B cell (primary cell): ENCODE data around the gene F2R. TPM values are rescaled to one million over a fixed set of nuclear protein-coding genes. Genes with fewer than 3 reads are reported as not detected.

Experiments
- ATAC-seq: fragments of 200-7000 bp; cut with Tn5 transposase; one replicate; pipeline ENCODE4 v1.10.0; 2021; ENCODE audit warnings: low read depth, mild to moderate bottlenecking, moderate number of reproducible peaks, moderate library complexity
- CTCF ChIA-PET: fragments of 350-600 bp; sonication (Branson Sonifier 250); formaldehyde crosslinking; loops from one replicate; lab custom pipeline; 2021; ENCODE audit warnings: antibody characterized with exemption, inconsistent platforms; lab: Charles Lee
- POLR2A ChIA-PET: fragments of 350-600 bp; sonication (Branson Sonifier 250); formaldehyde crosslinking; loops from one replicate; lab custom pipeline; 2021; ENCODE audit warnings: antibody characterized with exemption; lab: Charles Lee
- DNase-seq: peaks from one replicate; pipeline ENCODE4 v3.0.0; 2013
- H2AFZ ChIP-seq: 2 replicates; pipeline ENCODE4 v1.6.1; 2012; ENCODE audit warnings: mild to moderate bottlenecking, low read depth, low read length; ENCODE audit not compliant: insufficient read depth, poor library complexity, severe bottlenecking
- H3K27ac ChIP-seq, 2 donors: 1 replicate in 1 of 2; 2 replicates in 1 of 2; pipeline ENCODE4 v1.5.1; 2012 to 2013; ENCODE audit warnings: low read length in 2 of 2, mild to moderate bottlenecking in 2 of 2, moderate library complexity in 1 of 2
- H3K27me3 ChIP-seq, 4 experiments: fragments of 200-600 bp in 1 of 4; sonication (generic) in 1 of 4; replicated peaks in 1 of 4; 1 replicate in 2 of 4; 2 replicates in 2 of 4; pipeline versions ENCODE4 v1.6.1 to v1.7.0; 2013 to 2016; ENCODE audit warnings: low read length in 3 of 4, mild to moderate bottlenecking in 2 of 4, mixed read lengths in 1 of 4, moderate library complexity in 1 of 4; ENCODE audit not compliant: insufficient read depth in 4 of 4, control insufficient read depth in 3 of 4; ENCODE audit errors: control extremely low read depth in 1 of 4
- H3K36me3 ChIP-seq, 2 experiments: replicated peaks in 1 of 2; 1 replicate in 1 of 2; 2 replicates in 1 of 2; pipeline versions ENCODE4 v1.6.1 to v1.7.1; 2013; ENCODE audit warnings: low read length in 1 of 2; ENCODE audit not compliant: insufficient read depth in 2 of 2, control insufficient read depth in 1 of 2; ENCODE audit errors: control extremely low read depth in 1 of 2, extremely low read depth in 1 of 2
- H3K4me1 ChIP-seq, 2 donors: fragments of 200-600 bp in 1 of 2; sonication (generic) in 1 of 2; 1 replicate in 1 of 2; 2 replicates in 1 of 2; pipeline versions ENCODE4 v1.5.1 to v1.6.1; 2013 to 2017; ENCODE audit warnings: low read length in 2 of 2; ENCODE audit not compliant: control insufficient read depth in 2 of 2, insufficient read depth in 2 of 2
- H3K4me2 ChIP-seq: replicated peaks from 2 replicates; pipeline ENCODE3; 2012; ENCODE audit warnings: mild to moderate bottlenecking, low read depth, low read length; ENCODE audit not compliant: poor library complexity, severe bottlenecking
- H3K4me3 ChIP-seq, 5 experiments: fragments of 200-600 bp in 1 of 5; sonication (generic) in 1 of 5; 1 replicate in 3 of 5; 2 replicates in 2 of 5; pipeline versions ENCODE4 v1.5.1 to v1.7.0; 2011 to 2016; ENCODE audit warnings: low read length in 4 of 5, mild to moderate bottlenecking in 4 of 5, low read depth in 2 of 5, control low read depth in 1 of 5, moderate library complexity in 1 of 5; ENCODE audit not compliant: insufficient read depth in 1 of 5; ENCODE audit errors: control extremely low read depth in 1 of 5, extremely low read depth in 1 of 5
- H3K79me2 ChIP-seq: fragments of 200-600 bp; sonication (generic); one replicate; pipeline ENCODE4 v1.6.0; 2016; ENCODE audit warnings: low read length; ENCODE audit not compliant: control insufficient read depth, insufficient read depth
- H3K9ac ChIP-seq: fragments of 200-600 bp; sonication (generic); 2 replicates; pipeline ENCODE4 v1.6.1; 2017; ENCODE audit warnings: mild to moderate bottlenecking, low read length, moderate library complexity
- H3K9me3 ChIP-seq, 3 donors: one replicate each; pipeline versions ENCODE4 v1.6.1 to v1.7.1; 2013; ENCODE audit warnings: low read length in 2 of 3; ENCODE audit not compliant: control insufficient read depth in 2 of 3, insufficient read depth in 1 of 3; ENCODE audit errors: control extremely low read depth in 1 of 3
- H4K20me1 ChIP-seq: 2 replicates; pipeline ENCODE4 v1.6.0; 2012; ENCODE audit warnings: mild to moderate bottlenecking, low read length; ENCODE audit not compliant: insufficient read depth, control insufficient read depth, poor library complexity, severe bottlenecking
- H3K27ac Mint-ChIP-seq: one replicate; pipeline ENCODE4 v1.8.0; 2021; ENCODE audit warnings: mixed read lengths
- H3K27me3 Mint-ChIP-seq: one replicate; pipeline ENCODE4 v1.8.0; 2021; ENCODE audit warnings: mixed read lengths
- H3K4me1 Mint-ChIP-seq: one replicate; pipeline ENCODE4 v1.8.0; 2021; ENCODE audit warnings: mixed read lengths
- H3K4me3 Mint-ChIP-seq: one replicate; pipeline ENCODE4 v1.8.0; 2021; ENCODE audit warnings: mixed read lengths
- H3K9me3 Mint-ChIP-seq: one replicate; pipeline ENCODE4 v1.8.0; 2022; ENCODE audit warnings: mixed read lengths; ENCODE audit not compliant: insufficient read depth
- CTCF ChIP-seq: fragments of 200-600 bp; IDR thresholded peaks from one replicate; pipeline ENCODE4 v1.8.0; 2022; ENCODE audit warnings: antibody characterized with exemption, mild to moderate bottlenecking
- EZH2 ChIP-seq: IDR thresholded peaks from 2 replicates; pipeline ENCODE4 v1.6.1; 2012; ENCODE audit warnings: borderline replicate concordance, low read depth, mild to moderate bottlenecking, moderate library complexity, low read length; ENCODE audit not compliant: insufficient read depth, poor library complexity, severe bottlenecking
- WGBS: methylation state at CpG from one replicate; pipeline ENCODE4 v1.1.5; 2013; ENCODE audit warnings: missing lambda C conversion rate; ENCODE audit not compliant: insufficient coverage; 5-methylcytosine and 5-hydroxymethylcytosine counted together
- intact Hi-C: fragments of 100-400 bp; cut with micrococcal nuclease; formaldehyde crosslinking; loops from one replicate; pipeline ENCODE4 v1.10.0; 2022
- polyA plus RNA-seq: library from polyadenylated mRNA; depleted of rRNA; stranded (reverse); fragments of >200 nt; gene quantifications from 2 replicates; pipeline ENCODE4 v1.2.3, GENCODE V29; 2012
- total RNA-seq, 2 donors: library from RNA; stranded (reverse); fragments of 120-200 nt in 1 of 2; gene quantifications; 1 replicate in 1 of 2; 2 replicates in 1 of 2; pipeline versions ENCODE4 v1.2.3 to v1.2.4, GENCODE V29; 2013 to 2022

Gene F2R
- total and polyA plus RNA-seq, 2 donors (not counting 1 experiment from before 2014, with no cell fraction given) = 0.25 to 1.4 TPM

- Mint-ChIP-seq H3K9me3 (no peaks in the 10 kb centered on the region), H3K4me1 (peaks cover 4% of the 10 kb centered on the region), H3K27ac (no peak overlapping the region), H3K27me3 (peaks cover 12% of the 10 kb centered on the region), H3K4me3 (no peak overlapping the region)
- peaks cover 0 to 5% (median 0%) of the 10 kb centered on the region in 4 experiments for H3K27me3 ChIP-seq
- H3K4me1 ChIP-seq = peaks cover 0 to 5% of the 10 kb centered on the region in 2 donors
- no peak overlapping the region for H3K27ac ChIP-seq
- no peak overlapping the region for H2AFZ ChIP-seq
- CTCF ChIA-PET = no interaction called here
- WGBS = 100% methylated on average over 1 of the region's 1 CpG
- H3K4me3 ChIP-seq = no peak overlapping the region
- H3K9ac ChIP-seq = no peak overlapping the region
- no peak overlapping the region for H3K4me2 ChIP-seq
- no peaks in the 10 kb centered on the region for H3K9me3 ChIP-seq
- no peak for ATAC-seq
- no peaks in the 10 kb centered on the region for H4K20me1 ChIP-seq
- intact Hi-C loops = no loop called here
- DNase-seq = no peak
- no peak for TF ChIP-seq EZH2
- no peak for TF ChIP-seq CTCF
- POLR2A ChIA-PET = no interaction called here
- H3K79me2 ChIP-seq = no peaks in the 10 kb centered on the region
- no peaks in the 10 kb centered on the region for H3K36me3 ChIP-seq
Measured at GRCh38 chr5:76723266-76723665, 7.3 kb downstream of the F2R start.

GRCh38 chr5:76723906-76724305, 8.0 kb downstream of the F2R start:
- Histone ChIP-seq H3K4me2 (no peak overlapping the region), H4K20me1 (no peaks in the 10 kb centered on the region), H2AFZ (no peak overlapping the region), H3K27me3 (peaks cover 0 to under 1% (median 0%) of the 10 kb centered on the region in 4 experiments), H3K9me3 (peaks cover 0 to 5% (median 0%) of the 10 kb centered on the region in 3 donors), H3K4me3 (no peak overlapping the region), H3K79me2 (no peaks in the 10 kb centered on the region), H3K27ac (no peak overlapping the region), H3K4me1 (peaks cover 0 to 5% of the 10 kb centered on the region in 2 donors), H3K9ac (no peak overlapping the region), H3K36me3 (no peaks in the 10 kb centered on the region)
- ATAC-seq (no peak), DNase-seq (no peak)
- Mint-ChIP-seq H3K4me1 (peaks cover 4% of the 10 kb centered on the region), H3K4me3 (no peak overlapping the region), H3K9me3 (no peaks in the 10 kb centered on the region), H3K27ac (no peak overlapping the region), H3K27me3 (peaks cover 5% of the 10 kb centered on the region)
- TF ChIP-seq CTCF (no peak), EZH2 (no peak)
- intact Hi-C loops = no loop called here
- ChIA-PET CTCF (no interaction called here), POLR2A (no interaction called here)
- WGBS = no CpG with 5 or more reads among the region's 1 CpG
